Keratinocyte (primary cell): ENCODE results near the gene SLC25A21. TPM values are rescaled to one million over a fixed set of nuclear protein-coding genes. Genes with fewer than 3 reads are reported as not detected.

Experiments
- DNase-seq: peaks from one replicate; pipeline ENCODE4 v3.0.0-alpha.2; 2011; ENCODE audit warnings: low read depth, missing footprints, low spot score
- FAIRE-seq: peaks from 2 replicates; lab custom pipeline; 2011; peaks lifted over from hg19 to GRCh38; lab: Jason Lieb, UNC
- H2AFZ ChIP-seq: 2 replicates; pipeline ENCODE4 v1.6.0; 2012; ENCODE audit warnings: low read length, control low read depth, inconsistent platforms; ENCODE audit not compliant: control insufficient read depth
- H3K27ac ChIP-seq: 2 replicates; pipeline ENCODE4 v1.5.1; 2011; ENCODE audit warnings: low read length; ENCODE audit not compliant: control insufficient read depth, insufficient read depth
- H3K27me3 ChIP-seq: 3 replicates; pipeline ENCODE4 v1.6.0; 2011; ENCODE audit warnings: low read length; ENCODE audit not compliant: control insufficient read depth, insufficient read depth; ENCODE audit errors: extremely low read depth
- H3K36me3 ChIP-seq, 2 experiments: 2 replicates in 1 of 2; 3 replicates in 1 of 2; pipeline ENCODE4 v1.5.1; 2011; ENCODE audit warnings: low read length in 2 of 2, mild to moderate bottlenecking in 1 of 2; ENCODE audit not compliant: control insufficient read depth in 2 of 2, insufficient read depth in 2 of 2; ENCODE audit errors: extremely low read depth in 1 of 2
- H3K4me1 ChIP-seq: 3 replicates; pipeline ENCODE4 v1.5.1; 2011; ENCODE audit warnings: low read length; ENCODE audit not compliant: control insufficient read depth, insufficient read depth; ENCODE audit errors: extremely low read depth
- H3K4me2 ChIP-seq: 3 replicates; pipeline ENCODE4 v1.6.0; 2011; ENCODE audit warnings: low read depth, low read length; ENCODE audit not compliant: control insufficient read depth, insufficient read depth; ENCODE audit errors: extremely low read depth
- H3K4me3 ChIP-seq, 3 experiments: fragments of 200-600 bp in 1 of 3; sonication (generic) in 1 of 3; 2 replicates in 2 of 3; 3 replicates in 1 of 3; pipeline ENCODE4 v1.5.1; 2011 to 2016; ENCODE audit warnings: low read length in 3 of 3, mild to moderate bottlenecking in 3 of 3, control low read depth in 2 of 3, inconsistent platforms in 1 of 3, low read depth in 1 of 3, mixed read lengths in 1 of 3, mixed run types in 1 of 3, moderate library complexity in 1 of 3; ENCODE audit not compliant: control insufficient read depth in 2 of 3, insufficient read depth in 2 of 3; ENCODE audit errors: extremely low read depth in 1 of 3
- H3K79me2 ChIP-seq: 2 replicates; pipeline ENCODE4 v1.6.0; 2012; ENCODE audit warnings: low read length; ENCODE audit not compliant: control insufficient read depth, insufficient read depth
- H3K9ac ChIP-seq: 3 replicates; pipeline ENCODE4 v1.6.0; 2011; ENCODE audit warnings: low read length; ENCODE audit not compliant: control insufficient read depth, insufficient read depth; ENCODE audit errors: extremely low read depth
- H3K9me1 ChIP-seq: 3 replicates; pipeline ENCODE4 v1.6.0; 2011; ENCODE audit warnings: low read length; ENCODE audit not compliant: control insufficient read depth, insufficient read depth; ENCODE audit errors: extremely low read depth
- H3K9me3 ChIP-seq: 2 replicates; pipeline ENCODE4 v1.5.1; 2012; ENCODE audit warnings: low read depth, low read length; ENCODE audit not compliant: control insufficient read depth
- H4K20me1 ChIP-seq: 3 replicates; pipeline ENCODE4 v1.6.0; 2011; ENCODE audit warnings: low read length; ENCODE audit not compliant: control insufficient read depth, insufficient read depth; ENCODE audit errors: extremely low read depth
- EZH2 ChIP-seq: IDR thresholded peaks from one replicate; pipeline ENCODE4 v1.6.1; 2012; ENCODE audit warnings: inconsistent platforms, mild to moderate bottlenecking, low read length, moderate library complexity
- dilution Hi-C: fragments of 300-500 bp; cut with MboI; formaldehyde crosslinking; loops from one replicate; pipeline ENCODE4 v1.7.0; 2020; ENCODE audit warnings: low sequenced_read_pairs; ENCODE audit not compliant: extremely low pct_ligation_motif_present
- polyA plus RNA-seq, 5 experiments: library from polyadenylated mRNA; depleted of rRNA in 3 of 5; stranded (reverse) in 3 of 5; stranded (forward) in 1 of 5; unstranded in 1 of 5; fragments of >200 nt; gene quantifications; 1 replicate in 1 of 5; 2 replicates in 3 of 5; 3 replicates in 1 of 5; pipeline versions ENCODE4 v1.2.1 to v1.2.3, GENCODE V29; 2011 to 2012; ENCODE audit warnings: missing spikeins in 2 of 5, low read depth in 1 of 5, low replicate concordance in 1 of 5
- TF ChIP-seq, protein P1 (sequence below), 3 experiments: IDR thresholded peaks in 1 of 3; conservative IDR thresholded peaks in 1 of 3; optimal IDR thresholded peaks in 1 of 3; 2 replicates in 2 of 3; 3 replicates in 1 of 3; pipeline versions ENCODE3 to v1.5.1; 2011; ENCODE audit warnings: low read length in 3 of 3, mild to moderate bottlenecking in 3 of 3, moderate library complexity in 2 of 3, control low read depth in 1 of 3, inconsistent platforms in 1 of 3; ENCODE audit not compliant: insufficient read depth in 2 of 3; ENCODE audit errors: extremely low read depth in 1 of 3

Gene SLC25A21
- polyA plus RNA-seq, 1 donor (not counting 4 experiments of a cell fraction or from before 2014, with no cell fraction given), result 0.66 TPM

DNA sequence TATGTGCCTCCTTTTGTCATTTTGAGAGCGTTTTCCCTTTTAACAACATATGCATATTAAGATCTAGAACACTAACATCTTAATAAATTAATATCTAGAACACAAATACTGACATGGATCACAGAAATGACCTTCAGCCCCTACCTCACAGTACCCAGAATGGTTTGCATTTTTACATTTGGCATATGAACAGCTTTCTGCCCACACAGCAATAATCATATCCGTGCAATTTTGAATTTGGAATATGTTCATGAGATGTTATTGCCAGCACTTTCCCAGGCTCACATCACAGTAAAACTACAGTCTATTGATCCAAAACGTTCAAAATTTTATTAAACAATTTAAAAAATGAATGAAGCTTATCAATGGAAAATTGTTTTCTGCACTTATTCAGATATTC lies 114.6 kb downstream of the SLC25A21 start:
- dilution Hi-C loops, result no loop called here
- no peak overlapping the region for H3K27ac ChIP-seq

DNA sequence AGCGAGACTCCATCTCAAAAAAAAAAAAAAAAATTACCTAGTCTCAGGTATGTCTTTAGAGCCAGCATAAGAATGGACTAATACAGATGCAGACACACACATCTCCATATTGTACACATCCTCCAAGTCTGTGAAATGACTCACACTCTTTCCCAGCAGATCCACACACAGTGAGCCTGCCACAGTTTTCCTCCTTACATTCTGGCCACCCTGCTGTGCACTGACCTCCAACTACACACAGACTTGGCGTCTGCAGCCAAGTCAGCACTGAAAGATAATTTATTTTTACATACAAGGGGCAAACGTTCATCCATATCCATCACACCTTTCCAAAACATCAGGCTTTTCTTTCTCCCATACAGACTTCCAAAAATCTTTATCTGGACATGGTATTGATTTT lies 115.9 kb downstream of the SLC25A21 start:
- H3K9me1 ChIP-seq, result no peaks in the 10 kb centered on the region
- no peak for TF ChIP-seq EZH2
- TF ChIP-seq, protein P1, sequence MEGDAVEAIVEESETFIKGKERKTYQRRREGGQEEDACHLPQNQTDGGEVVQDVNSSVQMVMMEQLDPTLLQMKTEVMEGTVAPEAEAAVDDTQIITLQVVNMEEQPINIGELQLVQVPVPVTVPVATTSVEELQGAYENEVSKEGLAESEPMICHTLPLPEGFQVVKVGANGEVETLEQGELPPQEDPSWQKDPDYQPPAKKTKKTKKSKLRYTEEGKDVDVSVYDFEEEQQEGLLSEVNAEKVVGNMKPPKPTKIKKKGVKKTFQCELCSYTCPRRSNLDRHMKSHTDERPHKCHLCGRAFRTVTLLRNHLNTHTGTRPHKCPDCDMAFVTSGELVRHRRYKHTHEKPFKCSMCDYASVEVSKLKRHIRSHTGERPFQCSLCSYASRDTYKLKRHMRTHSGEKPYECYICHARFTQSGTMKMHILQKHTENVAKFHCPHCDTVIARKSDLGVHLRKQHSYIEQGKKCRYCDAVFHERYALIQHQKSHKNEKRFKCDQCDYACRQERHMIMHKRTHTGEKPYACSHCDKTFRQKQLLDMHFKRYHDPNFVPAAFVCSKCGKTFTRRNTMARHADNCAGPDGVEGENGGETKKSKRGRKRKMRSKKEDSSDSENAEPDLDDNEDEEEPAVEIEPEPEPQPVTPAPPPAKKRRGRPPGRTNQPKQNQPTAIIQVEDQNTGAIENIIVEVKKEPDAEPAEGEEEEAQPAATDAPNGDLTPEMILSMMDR (optimal IDR thresholded peaks at IDR 0.05 in 1 of 3, IDR thresholded peaks at IDR 0.05 in 1 of 3, conservative IDR thresholded peaks at IDR 0.05 in 1 of 3; ENCODE audit: extremely low read depth in 1 of 3, insufficient read depth in 2 of 3, low read length in 3 of 3), result no peak
- no peak for FAIRE-seq

More for the DNA sequence above, 114.6 kb downstream of the SLC25A21 start:
- Histone ChIP-seq H3K4me2 (no peak overlapping the region), H3K9me3 (no peaks in the 10 kb centered on the region), H3K9ac (no peak overlapping the region), H4K20me1 (no peaks in the 10 kb centered on the region), H3K27me3 (no peaks in the 10 kb centered on the region), H3K4me1 (no peaks in the 10 kb centered on the region), H3K4me3 (no peak overlapping the region), H2AFZ (no peak overlapping the region), H3K36me3 (no peaks in the 10 kb centered on the region), H3K79me2 (no peaks in the 10 kb centered on the region), H3K9me1 (no peaks in the 10 kb centered on the region)
- FAIRE-seq, result no peak
- TF ChIP-seq, protein P1 (optimal IDR thresholded peaks at IDR 0.05 in 1 of 3, IDR thresholded peaks at IDR 0.05 in 1 of 3, conservative IDR thresholded peaks at IDR 0.05 in 1 of 3; ENCODE audit: extremely low read depth in 1 of 3, insufficient read depth in 2 of 3, low read length in 3 of 3), result no peak
- no peak for TF ChIP-seq EZH2
- no peak for DNase-seq

More for the DNA sequence above, 115.9 kb downstream of the SLC25A21 start:
- H3K9ac ChIP-seq, result no peak overlapping the region
- H3K9me3 ChIP-seq, result no peaks in the 10 kb centered on the region
- no peaks in the 10 kb centered on the region for H3K27me3 ChIP-seq
- dilution Hi-C loops, result no loop called here
- H3K4me1 ChIP-seq, result no peaks in the 10 kb centered on the region
- H2AFZ ChIP-seq, result no peak overlapping the region
- H4K20me1 ChIP-seq, result no peaks in the 10 kb centered on the region
- no peak for DNase-seq
- no peak overlapping the region for H3K4me3 ChIP-seq
- no peak overlapping the region for H3K4me2 ChIP-seq
- no peaks in the 10 kb centered on the region for H3K36me3 ChIP-seq
- H3K79me2 ChIP-seq, result no peaks in the 10 kb centered on the region
- H3K27ac ChIP-seq, result no peak overlapping the region
